Activated naive CD4-positive, alpha-beta T cell treated with anti-CD3 and anti-CD28 coated beads, Interleukin-2, amount 50 U/mL, for 24 hours (primary cell): Measurements from ENCODE around the gene IFT52.
A peak's percentile ranks its signal among the peaks of the same experiment; 100 is the strongest.

Experiments
- H3K27ac Mint-ChIP-seq: one replicate; pipeline ENCODE4 v1.8.0; 2021; ENCODE audit warnings: mild to moderate bottlenecking, mixed read lengths
- H3K27me3 Mint-ChIP-seq: one replicate; pipeline ENCODE4 v1.8.0; 2021; ENCODE audit warnings: mixed read lengths
- H3K36me3 Mint-ChIP-seq: one replicate; pipeline ENCODE4 v1.8.0; 2021; ENCODE audit warnings: mixed read lengths
- H3K4me1 Mint-ChIP-seq: one replicate; pipeline ENCODE4 v1.8.0; 2021; ENCODE audit warnings: mixed read lengths
- H3K4me3 Mint-ChIP-seq: one replicate; pipeline ENCODE4 v1.8.0; 2021; ENCODE audit warnings: mild to moderate bottlenecking, mixed read lengths
- H3K9me3 Mint-ChIP-seq: one replicate; pipeline ENCODE4 v1.8.0; 2021; ENCODE audit warnings: mixed read lengths

The IFT52 gene

GRCh38 chr20:43590392-43591303, at the start of gene IFT52:
Gene IFT52 (plus strand): TSS chr20:43590937. CDS start chr20:43594699, 3,762 bp downstream.
- Mint-ChIP-seq H3K27ac (peak within 1 kb of the TSS; percentile 91), H3K4me1 (peaks cover 22% of the 10 kb centered on the region), H3K36me3 (peaks cover 5% of the 10 kb centered on the region), H3K9me3 (no peaks in the 10 kb centered on the region), H3K4me3 (peak within 1 kb of the TSS; percentile 89), H3K27me3 (peaks cover 2% of the 10 kb centered on the region)

- Mint-ChIP-seq H3K4me3 (no peak overlapping the region), H3K4me1 (no peaks in the 10 kb centered on the region), H3K27ac (no peak overlapping the region), H3K9me3 (no peaks in the 10 kb centered on the region), H3K36me3 (no peaks in the 10 kb centered on the region), H3K27me3 (no peaks in the 10 kb centered on the region)
These were observed 49.5 kb upstream of the IFT52 start for GRCh38 chr20:43541214-43541613.

- no peaks in the 10 kb centered on the region for H3K4me1 Mint-ChIP-seq
- H3K27ac Mint-ChIP-seq, result no peak overlapping the region
- H3K4me3 Mint-ChIP-seq, result no peak overlapping the region
- no peaks in the 10 kb centered on the region for H3K27me3 Mint-ChIP-seq
- no peaks in the 10 kb centered on the region for H3K9me3 Mint-ChIP-seq
- no peaks in the 10 kb centered on the region for H3K36me3 Mint-ChIP-seq
These were observed 48.6 kb upstream of the IFT52 start for GRCh38 chr20:43542161-43542560.

DNA sequence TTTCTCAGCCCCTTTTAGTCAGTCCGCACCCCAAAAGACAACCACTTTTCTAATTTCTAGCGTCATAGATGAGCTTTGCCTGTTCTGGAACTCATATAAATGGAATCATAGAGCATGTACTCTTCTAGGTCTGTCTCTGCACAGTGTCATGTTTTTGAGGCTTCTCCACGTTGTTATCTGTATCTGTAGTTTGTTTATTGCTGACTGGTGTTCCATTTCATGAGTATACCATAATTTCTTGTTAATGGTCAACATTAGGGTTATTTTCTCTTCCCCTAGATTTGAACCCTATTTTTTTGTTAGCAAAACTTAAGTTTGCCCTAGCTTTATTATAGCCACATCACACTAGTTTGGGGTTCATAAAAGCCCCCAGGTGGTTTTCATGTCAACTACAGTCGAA, 48.1 kb upstream of the IFT52 start:
- no peak overlapping the region for H3K4me3 Mint-ChIP-seq
- no peak overlapping the region for H3K27ac Mint-ChIP-seq
- peaks cover 2% of the 10 kb centered on the region for H3K36me3 Mint-ChIP-seq
- no peaks in the 10 kb centered on the region for H3K9me3 Mint-ChIP-seq
- no peaks in the 10 kb centered on the region for H3K4me1 Mint-ChIP-seq
- H3K27me3 Mint-ChIP-seq, result no peaks in the 10 kb centered on the region

GRCh38 chr20:43543138-43543537, 47.6 kb upstream of the IFT52 start:
- Mint-ChIP-seq H3K36me3 (peaks cover 2% of the 10 kb centered on the region), H3K27me3 (no peaks in the 10 kb centered on the region), H3K27ac (no peak overlapping the region), H3K4me3 (no peak overlapping the region), H3K9me3 (no peaks in the 10 kb centered on the region), H3K4me1 (no peaks in the 10 kb centered on the region)

DNA sequence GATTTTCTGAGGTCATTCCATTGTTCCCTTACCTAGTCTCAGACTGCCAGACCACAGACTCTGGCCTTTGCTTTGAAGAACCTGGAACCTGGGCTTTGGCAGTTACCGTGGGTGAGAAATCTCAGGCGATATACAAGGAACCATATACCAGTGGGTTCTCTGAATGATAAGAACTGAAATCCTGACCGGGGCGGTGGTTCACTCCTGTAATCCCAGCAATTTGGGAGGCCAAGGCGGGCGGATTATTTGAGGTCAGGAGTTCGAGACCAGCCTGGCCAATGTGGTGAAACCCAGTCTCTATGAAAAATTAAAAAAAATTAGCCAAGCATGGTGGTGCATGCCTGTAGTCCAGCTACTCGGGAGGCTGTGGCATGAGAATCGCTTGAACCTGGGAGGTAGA, 46.2 kb upstream of the IFT52 start:
- Mint-ChIP-seq H3K9me3 (no peaks in the 10 kb centered on the region), H3K4me1 (no peaks in the 10 kb centered on the region), H3K27ac (no peak overlapping the region), H3K4me3 (no peak overlapping the region), H3K36me3 (peaks cover 2% of the 10 kb centered on the region), H3K27me3 (no peaks in the 10 kb centered on the region)

- H3K27me3 Mint-ChIP-seq, result no peaks in the 10 kb centered on the region
- H3K9me3 Mint-ChIP-seq, result no peaks in the 10 kb centered on the region
- H3K36me3 Mint-ChIP-seq, result peaks cover 2% of the 10 kb centered on the region
- no peaks in the 10 kb centered on the region for H3K4me1 Mint-ChIP-seq
- no peak overlapping the region for H3K4me3 Mint-ChIP-seq
- H3K27ac Mint-ChIP-seq, result no peak overlapping the region
These were observed 44.7 kb upstream of the IFT52 start for GRCh38 chr20:43545837-43546578.

DNA sequence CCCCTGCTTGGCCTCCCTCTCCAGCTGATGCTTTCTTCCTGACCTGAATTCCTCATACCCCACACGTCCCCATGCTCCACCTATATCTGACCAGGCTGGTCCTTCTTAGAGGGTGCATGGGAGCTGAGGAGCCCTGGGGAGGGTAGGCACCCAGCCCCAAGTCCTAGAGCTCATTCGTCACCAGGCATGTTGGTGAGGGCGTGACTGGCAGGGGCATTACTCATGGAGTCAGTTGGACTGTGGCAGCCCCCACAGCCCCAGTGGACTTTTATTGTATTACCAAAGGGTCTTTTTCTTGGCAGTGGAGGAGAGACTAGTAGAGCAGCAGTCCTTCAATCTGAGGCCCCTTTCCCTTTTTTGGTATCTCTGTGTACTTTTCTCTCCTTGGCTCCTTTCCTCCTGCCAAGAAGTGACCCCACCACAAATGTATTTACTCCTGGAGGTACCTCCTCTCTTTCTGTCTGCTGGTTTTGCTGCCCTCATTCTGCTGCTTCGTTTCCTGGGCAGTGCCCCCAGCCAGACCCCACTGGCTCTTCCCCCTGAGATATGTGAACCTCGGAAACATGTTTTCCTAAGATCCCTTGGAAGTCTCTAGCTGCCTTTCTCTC, 42.4 kb upstream of the IFT52 start:
- H3K4me3 Mint-ChIP-seq, result no peak overlapping the region
- peaks cover 5% of the 10 kb centered on the region for H3K36me3 Mint-ChIP-seq
- H3K9me3 Mint-ChIP-seq, result no peaks in the 10 kb centered on the region
- no peaks in the 10 kb centered on the region for H3K4me1 Mint-ChIP-seq
- no peaks in the 10 kb centered on the region for H3K27me3 Mint-ChIP-seq
- H3K27ac Mint-ChIP-seq, result no peak overlapping the region

GRCh38 chr20:43549416-43550065, 41.2 kb upstream of the IFT52 start:
- Mint-ChIP-seq H3K27ac (no peak overlapping the region), H3K4me3 (no peak overlapping the region), H3K4me1 (no peaks in the 10 kb centered on the region), H3K9me3 (no peaks in the 10 kb centered on the region), H3K36me3 (peaks cover 5% of the 10 kb centered on the region), H3K27me3 (no peaks in the 10 kb centered on the region)

DNA sequence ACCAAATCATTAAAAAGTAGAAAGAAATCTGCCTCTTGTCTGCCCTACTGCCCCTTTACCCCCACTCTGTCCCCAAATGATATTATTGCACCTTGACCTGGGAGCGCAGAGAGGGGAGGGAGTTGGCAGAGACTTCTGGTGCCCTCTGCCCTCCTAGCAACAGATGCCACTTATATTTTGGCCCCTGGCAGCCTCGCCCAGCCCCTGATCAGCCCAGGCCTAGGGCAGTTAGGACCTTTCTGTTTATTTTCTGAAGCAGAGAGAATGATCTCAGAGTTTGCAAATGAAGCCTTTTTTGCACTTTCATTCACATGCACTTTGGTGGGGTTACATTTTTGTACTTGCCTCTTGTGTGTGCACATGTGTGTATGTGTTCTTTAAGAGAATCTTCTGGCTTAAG, 40.3 kb upstream of the IFT52 start:
- no peaks in the 10 kb centered on the region for H3K27me3 Mint-ChIP-seq
- H3K27ac Mint-ChIP-seq, result no peak overlapping the region
- H3K4me1 Mint-ChIP-seq, result no peaks in the 10 kb centered on the region

DNA sequence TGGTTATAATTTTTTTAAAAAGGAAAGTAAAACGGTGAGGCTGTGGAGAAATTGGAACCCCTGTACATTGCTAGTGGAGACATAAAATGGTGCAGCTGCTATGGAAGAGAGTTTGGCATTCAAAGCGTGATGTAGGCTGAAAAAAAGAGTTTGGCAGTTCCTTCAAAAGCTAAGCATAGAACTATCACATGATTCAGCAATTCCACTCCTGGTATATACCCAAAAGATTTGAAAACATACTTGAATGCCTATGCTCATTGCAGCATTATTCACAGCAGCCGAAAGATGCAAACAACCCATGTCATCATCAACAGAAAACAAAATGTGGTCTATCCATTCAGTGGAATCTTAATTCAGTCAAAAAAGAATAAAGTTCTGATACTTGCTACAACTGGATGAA, 36.4 kb upstream of the IFT52 start:
- H3K36me3 Mint-ChIP-seq, result peaks cover 3% of the 10 kb centered on the region
- H3K4me1 Mint-ChIP-seq, result no peaks in the 10 kb centered on the region
- no peaks in the 10 kb centered on the region for H3K27me3 Mint-ChIP-seq
- H3K9me3 Mint-ChIP-seq, result no peaks in the 10 kb centered on the region
- no peak overlapping the region for H3K4me3 Mint-ChIP-seq
- H3K27ac Mint-ChIP-seq, result no peak overlapping the region

More for the DNA sequence above, 40.3 kb upstream of the IFT52 start:
- no peaks in the 10 kb centered on the region for H3K9me3 Mint-ChIP-seq
- no peak overlapping the region for H3K4me3 Mint-ChIP-seq
- peaks cover 5% of the 10 kb centered on the region for H3K36me3 Mint-ChIP-seq

GRCh38 chr20:43558412-43559146, 32.2 kb upstream of the IFT52 start, which contains the start of gene SGK2:
Gene SGK2 (plus strand): TSS chr20:43559027. CDS start chr20:43566496, 7,469 bp downstream.
- no peaks in the 10 kb centered on the region for H3K9me3 Mint-ChIP-seq
- H3K27me3 Mint-ChIP-seq, result no peaks in the 10 kb centered on the region
- H3K4me3 Mint-ChIP-seq, result no peak within 1 kb of the TSS
- no peaks in the 10 kb centered on the region for H3K36me3 Mint-ChIP-seq
- no peak within 1 kb of the TSS for H3K27ac Mint-ChIP-seq
- H3K4me1 Mint-ChIP-seq, result no peaks in the 10 kb centered on the region

DNA sequence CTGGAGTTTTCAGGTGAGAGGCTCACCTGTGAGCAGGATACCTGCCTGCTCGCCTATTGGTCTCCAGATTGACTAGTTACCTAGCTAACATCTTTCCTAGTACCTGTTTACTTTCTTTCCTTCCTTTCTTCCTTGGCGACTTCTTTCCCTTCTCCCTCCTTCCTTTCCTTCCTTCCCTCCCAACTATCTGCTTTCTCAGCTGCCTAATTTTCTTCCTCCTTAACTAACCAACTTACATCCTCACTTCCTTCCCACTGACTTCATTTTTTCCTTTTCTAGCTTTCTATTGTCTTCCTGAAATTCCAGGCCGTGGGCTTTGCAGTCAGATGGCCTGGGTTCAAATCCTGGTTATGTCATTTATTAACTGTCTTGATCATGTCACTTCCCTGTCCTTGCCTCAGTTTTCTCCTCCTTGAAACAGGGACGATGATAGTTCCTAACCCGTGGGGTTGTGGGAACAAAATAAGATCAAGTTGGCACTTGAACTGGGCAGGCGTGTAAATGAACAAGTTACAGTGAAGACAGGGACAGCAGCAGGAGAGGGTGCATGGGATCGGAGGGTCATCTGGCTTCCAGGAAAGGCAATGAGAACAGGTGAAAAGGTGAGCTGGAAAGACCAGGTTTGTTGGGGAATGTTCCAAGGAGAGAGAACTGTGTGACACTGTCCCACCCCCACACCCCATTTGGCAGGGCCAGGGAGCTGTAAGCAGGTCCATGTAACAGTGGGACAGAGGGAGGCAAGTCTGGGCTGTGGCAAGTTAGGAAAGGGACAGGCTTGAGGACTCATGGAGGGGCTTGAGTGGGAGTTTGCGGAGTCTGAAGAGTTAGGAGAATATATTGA, 31.4 kb upstream of the IFT52 start:
- no peaks in the 10 kb centered on the region for H3K27me3 Mint-ChIP-seq

DNA sequence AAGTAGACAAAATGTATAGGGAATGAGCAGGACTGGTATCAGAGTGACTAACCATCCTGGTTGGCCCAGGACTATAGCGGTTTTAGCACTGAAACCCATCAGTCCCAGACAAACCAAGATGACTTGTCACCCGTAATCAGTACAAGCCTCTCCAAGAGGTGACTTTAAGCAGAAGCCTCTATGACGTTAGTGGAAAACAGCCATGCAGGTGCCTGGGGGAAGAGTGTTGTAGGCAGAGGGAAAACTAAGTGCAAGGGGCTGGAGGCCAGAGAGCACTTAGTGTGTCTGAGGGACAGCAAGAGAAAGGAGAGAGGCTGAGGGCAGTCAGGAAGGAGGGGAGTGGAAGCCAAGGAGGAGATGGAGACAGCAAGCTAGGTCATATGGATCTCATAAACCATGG, 29.8 kb upstream of the IFT52 start:
- Mint-ChIP-seq H3K27ac (no peak overlapping the region), H3K27me3 (no peaks in the 10 kb centered on the region), H3K4me3 (no peak overlapping the region), H3K9me3 (no peaks in the 10 kb centered on the region), H3K4me1 (no peaks in the 10 kb centered on the region), H3K36me3 (no peaks in the 10 kb centered on the region)

More for the DNA sequence above, 31.4 kb upstream of the IFT52 start:
- H3K36me3 Mint-ChIP-seq, result no peaks in the 10 kb centered on the region
- H3K9me3 Mint-ChIP-seq, result no peaks in the 10 kb centered on the region
- no peak overlapping the region for H3K27ac Mint-ChIP-seq
- no peak overlapping the region for H3K4me3 Mint-ChIP-seq
- H3K4me1 Mint-ChIP-seq, result no peaks in the 10 kb centered on the region
